Ovary (tissue), 9 donors: ENCODE data around the gene KLHDC8A. TPM values are rescaled to one million over a fixed set of nuclear protein-coding genes. Genes with fewer than 3 reads are reported as not detected.

Experiments used
- DNase-seq, 5 donors: peaks; one replicate each; pipeline ENCODE4 v3.0.0-alpha.2; 2019 to 2020
- H3K27ac ChIP-seq, 2 donors: fragments of 200-600 bp; one replicate each; pipeline versions ENCODE4 v1.5.1 to v1.8.0; 2019 to 2022
- H3K27me3 ChIP-seq: fragments of 200-600 bp; one replicate; pipeline ENCODE4 v1.8.0; 2022
- H3K36me3 ChIP-seq: fragments of 200-600 bp; sonication (generic); one replicate; pipeline ENCODE4 v1.5.1; 2019
- H3K4me1 ChIP-seq: one replicate; pipeline ENCODE4 v1.8.1; 2013; ENCODE audit warnings: mild to moderate bottlenecking, moderate library complexity; ENCODE audit not compliant: insufficient read depth
- H3K4me3 ChIP-seq: fragments of 200-600 bp; sonication (generic); one replicate; pipeline ENCODE4 v1.5.1; 2017
- H3K9me3 ChIP-seq, 2 donors: fragments of 200-600 bp in 1 of 2; sonication (generic) in 1 of 2; one replicate each; pipeline versions ENCODE4 v1.5.1 to v1.8.1; 2013 to 2019; ENCODE audit warnings: mild to moderate bottlenecking in 1 of 2, moderate library complexity in 1 of 2
- EP300 ChIP-seq: sonication (generic); formaldehyde crosslinking; IDR thresholded peaks from one replicate; pipeline ENCODE4 v1.6.1; 2017; ENCODE audit warnings: antibody characterized with exemption
- POLR2A ChIP-seq: fragments of 450-650 bp; IDR thresholded peaks from one replicate; pipeline ENCODE4 v1.6.1; 2017; ENCODE audit warnings: antibody characterized with exemption, mild to moderate bottlenecking, moderate library complexity
- WGBS, 3 donors: extraction: QIAGEN DNeasy Blood & Tissue Kit in 1 of 3; methylation state at CpG; one replicate each; pipeline versions ENCODE4 v1.1.5 to v1.1.7; 2013 to 2017; 5-methylcytosine and 5-hydroxymethylcytosine counted together
- intact Hi-C, 4 donors: fragments of 100-400 bp; cut with DNase I; formaldehyde crosslinking; loops; one replicate each; pipeline versions ENCODE4 v1.11.0 to v1.15.1; 2022 to 2023
- polyA plus RNA-seq, 2 donors: library from polyadenylated mRNA; stranded (reverse); fragments of 200-250 nt in 1 of 2; fragments of 350-450 nt in 1 of 2; fragmentation: Illumina TruSeq in 1 of 2; extraction: RNeasy Lipid Tissue Mini Kit (QIAGEN cat#74804) in 1 of 2; gene quantifications; one replicate each; pipeline ENCODE4 v1.2.3, GENCODE V29; 2013 to 2014
- total RNA-seq, 7 donors: library from RNA; depleted of rRNA in 2 of 7; stranded (reverse); fragments of >200 nt in 2 of 7; fragmentation: NEBNext Ultra II Directional in 3 of 7; extraction: Animal tissue kit (Norgen Biotek cat#: 25700) in 3 of 7; gene quantifications; one replicate each; pipeline versions ENCODE4 v1.1.0 to v1.2.4, GENCODE V29; 2016 to 2023
- TF ChIP-seq, protein P1 (sequence below), 3 donors: fragments of 450-650 bp in 2 of 3; fragments of 200-600 bp in 1 of 3; IDR thresholded peaks; one replicate each; pipeline versions ENCODE4 v1.5.1 to v1.8.0; 2016 to 2022; ENCODE audit warnings: antibody characterized with exemption in 3 of 3, mild to moderate bottlenecking in 1 of 3
- donor health status: DM: no; HTN: no; CAD: no; lungs with moderate emphysema.
- donor health status: DM: no; HTN: no; CAD: no.
- donor health status: Bipolar disorder and iron deficiency.
- donor health status: DM: yes; HTN: yes; CAD: no.
- donor health status: DM: no; HTN: no; CAD: no.
- donor health status: DM: yes; HTN: yes; CAD: no.

The KLHDC8A gene
- total and polyA plus RNA-seq, 9 donors = 111 to 457 (median 270) TPM

DNA sequence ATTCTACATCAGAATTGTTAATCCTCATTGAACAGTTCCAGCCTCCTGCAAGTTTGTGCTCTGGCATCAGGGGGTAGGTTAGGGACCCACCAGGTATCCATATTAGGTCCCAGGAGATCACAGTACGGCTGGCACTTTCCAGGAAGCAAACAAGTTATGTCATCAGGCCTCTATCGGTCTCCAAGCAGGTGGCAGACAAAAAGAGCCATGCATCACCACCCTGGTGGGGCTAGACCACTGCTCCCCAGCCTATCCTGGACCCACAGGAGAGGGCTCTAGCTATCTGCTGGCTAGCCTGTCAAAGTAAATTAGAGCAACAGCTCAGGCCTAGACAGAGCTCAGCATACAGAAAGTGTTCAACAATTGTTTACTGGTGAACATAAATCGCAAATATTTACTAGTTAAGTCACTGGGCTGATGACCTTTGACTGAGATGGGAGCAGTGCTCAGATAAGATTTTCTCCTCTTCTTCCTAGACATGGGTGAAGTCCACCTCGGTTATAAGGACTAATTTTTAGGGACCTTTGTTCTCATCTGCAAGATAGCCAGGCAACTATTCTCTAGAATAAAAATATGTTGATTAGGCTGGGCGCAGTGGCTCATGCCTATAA is 41.6 kb downstream of the KLHDC8A start:
- H3K27me3 ChIP-seq = no peaks in the 10 kb centered on the region
- intact Hi-C loops = no loop called here
- H3K4me1 ChIP-seq = peaks cover 20% of the 10 kb centered on the region
- H3K9me3 ChIP-seq = no peaks in the 10 kb centered on the region
- TF ChIP-seq EP300 = no peak
- WGBS, 3 donors = 89 to 90% (median 90%) methylated on average over 5 of the region's 5 CpGs
- H3K36me3 ChIP-seq = no peaks in the 10 kb centered on the region
- no peak overlapping the region for H3K27ac ChIP-seq
- no peak for DNase-seq
- H3K4me3 ChIP-seq = no peak overlapping the region

GRCh38 chr1:205313563-205314308 is 43.0 kb downstream of the KLHDC8A start:
- WGBS, 3 donors = 6 to 17% (median 7%) methylated on average over 21 of the region's 21 CpGs
- TF ChIP-seq EP300 (no peak), POLR2A (no peak)
- TF ChIP-seq, protein P1, sequence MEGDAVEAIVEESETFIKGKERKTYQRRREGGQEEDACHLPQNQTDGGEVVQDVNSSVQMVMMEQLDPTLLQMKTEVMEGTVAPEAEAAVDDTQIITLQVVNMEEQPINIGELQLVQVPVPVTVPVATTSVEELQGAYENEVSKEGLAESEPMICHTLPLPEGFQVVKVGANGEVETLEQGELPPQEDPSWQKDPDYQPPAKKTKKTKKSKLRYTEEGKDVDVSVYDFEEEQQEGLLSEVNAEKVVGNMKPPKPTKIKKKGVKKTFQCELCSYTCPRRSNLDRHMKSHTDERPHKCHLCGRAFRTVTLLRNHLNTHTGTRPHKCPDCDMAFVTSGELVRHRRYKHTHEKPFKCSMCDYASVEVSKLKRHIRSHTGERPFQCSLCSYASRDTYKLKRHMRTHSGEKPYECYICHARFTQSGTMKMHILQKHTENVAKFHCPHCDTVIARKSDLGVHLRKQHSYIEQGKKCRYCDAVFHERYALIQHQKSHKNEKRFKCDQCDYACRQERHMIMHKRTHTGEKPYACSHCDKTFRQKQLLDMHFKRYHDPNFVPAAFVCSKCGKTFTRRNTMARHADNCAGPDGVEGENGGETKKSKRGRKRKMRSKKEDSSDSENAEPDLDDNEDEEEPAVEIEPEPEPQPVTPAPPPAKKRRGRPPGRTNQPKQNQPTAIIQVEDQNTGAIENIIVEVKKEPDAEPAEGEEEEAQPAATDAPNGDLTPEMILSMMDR (IDR thresholded peaks at IDR 0.05) = no peak
- Histone ChIP-seq H3K27me3 (no peaks in the 10 kb centered on the region), H3K9me3 (no peaks in the 10 kb centered on the region), H3K4me3 (no peak overlapping the region), H3K36me3 (no peaks in the 10 kb centered on the region), H3K27ac (peak overlapping the region; percentile 53 to 63), H3K4me1 (peaks cover 15% of the 10 kb centered on the region)
- DNase-seq = peak; percentile 48 to 82 (median 63)
- intact Hi-C loops = no loop called here

DNA sequence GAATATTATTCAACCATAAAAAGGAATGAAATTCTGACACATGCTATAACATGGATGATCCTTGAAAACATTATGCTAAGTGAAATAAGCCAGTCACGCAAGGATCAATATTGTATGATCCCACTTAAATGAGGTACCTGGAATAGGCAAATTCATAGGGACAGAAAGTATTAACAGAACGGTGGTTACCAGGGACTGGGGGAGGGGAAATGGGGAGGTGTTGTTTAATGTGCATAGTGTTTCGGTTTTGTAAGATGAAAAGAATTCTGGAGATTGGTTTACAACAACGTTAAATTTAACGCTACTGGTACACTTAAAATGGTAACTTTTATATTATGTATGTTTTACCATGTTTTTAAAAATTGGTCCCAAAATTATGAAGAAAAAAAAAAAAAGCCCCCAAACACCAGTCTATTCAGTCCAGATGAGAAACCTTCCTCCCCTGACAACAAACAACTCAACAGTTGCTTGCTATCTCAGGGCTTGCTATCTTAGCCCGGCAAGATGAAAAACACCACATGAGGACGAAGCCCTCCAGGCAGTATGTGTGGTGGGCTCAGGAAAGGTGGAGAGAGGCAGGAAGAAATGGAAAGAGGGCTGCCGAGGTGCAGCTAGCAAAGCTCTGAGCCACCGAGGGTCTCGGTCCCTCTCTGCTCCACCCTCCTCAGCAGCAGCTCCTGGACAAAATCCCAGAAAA is 43.7 kb downstream of the KLHDC8A start:
- Histone ChIP-seq H3K27ac (peak overlapping the region in 1 of 2 donors; percentile 63), H3K4me1 (peaks cover 15% of the 10 kb centered on the region)

DNA sequence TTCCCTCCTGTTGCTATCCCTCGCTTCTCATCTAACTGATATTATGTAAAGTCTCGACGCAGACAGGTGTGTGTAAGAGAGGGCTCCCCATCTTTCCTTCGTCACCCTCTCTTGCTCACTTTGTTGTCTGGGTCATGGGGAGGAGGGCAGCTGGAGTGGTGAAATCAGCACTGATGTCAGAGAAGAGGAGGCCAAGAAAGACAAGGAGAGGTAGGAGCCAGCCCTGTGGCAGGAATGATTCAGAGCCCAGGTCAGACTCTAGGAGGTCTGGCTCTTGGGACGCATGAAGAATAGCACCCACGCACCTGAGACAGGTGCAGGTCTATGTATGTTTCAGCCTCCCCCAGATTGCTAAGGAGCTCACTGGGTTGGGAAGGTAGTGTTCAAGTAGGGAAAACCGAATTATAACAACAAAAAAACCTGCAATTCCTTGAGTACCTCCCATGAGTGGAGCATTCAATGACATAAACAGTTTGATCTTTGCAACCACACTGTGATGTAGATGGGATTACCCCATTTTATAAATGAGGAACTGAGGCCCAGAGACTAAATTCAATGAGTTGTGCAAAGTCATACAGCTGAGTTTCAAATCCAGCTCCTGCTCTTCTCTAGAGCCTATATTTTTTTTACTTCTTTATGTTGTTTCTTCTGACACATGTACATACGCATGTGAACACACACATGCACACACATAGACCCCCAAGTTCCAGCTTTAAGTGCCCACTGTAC is 45.6 kb downstream of the KLHDC8A start:
- no peaks in the 10 kb centered on the region for H3K9me3 ChIP-seq

More for the DNA sequence above, 43.7 kb downstream of the KLHDC8A start:
- Histone ChIP-seq H3K9me3 (no peaks in the 10 kb centered on the region), H3K36me3 (no peaks in the 10 kb centered on the region), H3K27me3 (no peaks in the 10 kb centered on the region), H3K4me3 (no peak overlapping the region)
- no peak for DNase-seq
- WGBS, 3 donors = 33 to 44% (median 39%) methylated on average over 10 of the region's 10 CpGs
- intact Hi-C loops = no loop called here
- TF ChIP-seq EP300 = no peak

GRCh38 chr1:205309741-205310140 is 47.0 kb downstream of the KLHDC8A start:
- no peaks in the 10 kb centered on the region for H3K27me3 ChIP-seq
- DNase-seq = no peak
- H3K36me3 ChIP-seq = no peaks in the 10 kb centered on the region
- intact Hi-C loops = no loop called here
- no peak overlapping the region for H3K4me3 ChIP-seq
- peaks cover 7% of the 10 kb centered on the region for H3K4me1 ChIP-seq
- H3K9me3 ChIP-seq = no peaks in the 10 kb centered on the region
- 46 to 81% (median 71%) methylated on average over 1 of the region's 1 CpG for WGBS, 3 donors
- no peak overlapping the region for H3K27ac ChIP-seq
- TF ChIP-seq, protein P1 (IDR thresholded peaks at IDR 0.05) = no peak
- no peak for TF ChIP-seq POLR2A
- no peak for TF ChIP-seq EP300

More for the DNA sequence above, 45.6 kb downstream of the KLHDC8A start:
- no peak overlapping the region for H3K27ac ChIP-seq
- no peak for TF ChIP-seq EP300
- no peak for TF ChIP-seq POLR2A
- TF ChIP-seq, protein P1 (IDR thresholded peaks at IDR 0.05) = no peak
- DNase-seq = no peak
- WGBS, 3 donors = 90 to 95% (median 94%) methylated on average over 8 of the region's 8 CpGs
- no peak overlapping the region for H3K4me3 ChIP-seq
- peaks cover 7% of the 10 kb centered on the region for H3K4me1 ChIP-seq
- intact Hi-C loops = no loop called here
- H3K27me3 ChIP-seq = no peaks in the 10 kb centered on the region
- no peaks in the 10 kb centered on the region for H3K36me3 ChIP-seq
